Heart right ventricle (tissue), 16 donors: ENCODE data around the gene GRIK4. TPM values are rescaled to one million over a fixed set of nuclear protein-coding genes. Genes with fewer than 3 reads are reported as not detected.
A peak's percentile ranks its signal among the peaks of the same experiment; 100 is the strongest.

Experiments used
- ATAC-seq, 8 donors: fragments of 200-7000 bp; cut with Tn5 transposase; one replicate each; pipeline ENCODE4 v1.9.1; 2020; ENCODE audit warnings: mild to moderate bottlenecking in 8 of 8, moderate library complexity in 8 of 8, moderate number of reproducible peaks in 1 of 8
- DNase-seq, 2 donors: peaks; one replicate each; pipeline ENCODE4 v3.0.0-alpha.2; 2020
- H3K27ac ChIP-seq, 10 donors: fragments of 200-600 bp; sonication (generic) in 2 of 10; one replicate each; pipeline versions ENCODE4 v1.5.0 to v1.8.0; 2020 to 2022; ENCODE audit warnings: mild to moderate bottlenecking in 3 of 10
- H3K27me3 ChIP-seq, 7 donors: fragments of 200-600 bp; one replicate each; pipeline ENCODE4 v1.8.0; 2021 to 2022; ENCODE audit warnings: mild to moderate bottlenecking in 2 of 7
- H3K36me3 ChIP-seq, 9 donors: fragments of 200-600 bp; sonication (generic) in 1 of 9; one replicate each; pipeline versions ENCODE4 v1.5.0 to v1.8.0; 2020 to 2022; ENCODE audit warnings: mild to moderate bottlenecking in 2 of 9
- H3K4me1 ChIP-seq, 9 donors: fragments of 200-600 bp; sonication (generic) in 1 of 9; one replicate each; pipeline versions ENCODE4 v1.5.0 to v1.8.0; 2020 to 2022; ENCODE audit warnings: mild to moderate bottlenecking in 4 of 9
- H3K4me3 ChIP-seq, 10 donors: fragments of 200-600 bp; sonication (generic) in 2 of 10; one replicate each; pipeline versions ENCODE4 v1.5.0 to v1.8.0; 2020 to 2022; ENCODE audit warnings: mild to moderate bottlenecking in 7 of 10, moderate library complexity in 2 of 10
- H3K9me3 ChIP-seq, 11 donors: fragments of 200-600 bp in 10 of 11; sonication (generic) in 2 of 11; one replicate each; pipeline versions ENCODE4 v1.5.0 to v1.8.0; 2013 to 2022; ENCODE audit warnings: mild to moderate bottlenecking in 2 of 11, control low read depth in 1 of 11, moderate library complexity in 1 of 11
- CTCF ChIP-seq, 9 donors: fragments of 200-600 bp; sonication (generic) in 2 of 9; IDR thresholded peaks; one replicate each; pipeline versions ENCODE4 v1.5.0 to v1.8.0; 2021 to 2022; ENCODE audit warnings: antibody characterized with exemption in 9 of 9, mild to moderate bottlenecking in 5 of 9, moderate library complexity in 1 of 9
- WGBS, 2 donors: extraction: QIAGEN DNeasy Blood & Tissue Kit; methylation state at CpG; one replicate each; pipeline ENCODE4 v1.1.7; 2013; ENCODE audit warnings: inconsistent platforms in 1 of 2; 5-methylcytosine and 5-hydroxymethylcytosine counted together
- intact Hi-C, 10 donors: fragments of 100-400 bp; cut with DNase I; formaldehyde crosslinking; loops; one replicate each; pipeline versions ENCODE4 v1.11.1 to v1.14.2; 2022
- polyA plus RNA-seq, 2 donors: library from polyadenylated mRNA; stranded (reverse); fragments of 200-250 nt; gene quantifications; one replicate each; pipeline ENCODE4 v1.2.3, GENCODE V29; 2013
- total RNA-seq, 10 donors: library from RNA; stranded (reverse); fragmentation: NEBNext Ultra II Directional in 3 of 10; extraction: Animal tissue kit (Norgen Biotek cat#: 25700) in 3 of 10; gene quantifications; one replicate each; pipeline versions ENCODE4 v1.2.1 to v1.2.4, GENCODE V29; 2021 to 2023
- donor health status: Arrhythmogenic right ventricular cardiomyopathy.
- donor health status: ischemic (EF 13 %, LVEDD 7.1; RV severe dilation, severe dysfunction).
- donor health status: healthy with polysubstance abuse.
- donor health status: DM: no; HTN: yes; CAD: no.
- donor health status: DM: no; HTN: no; CAD: no.
- donor health status: ischemic (EF 25% LVEDD 6.9; RV normal size, moderate dysfunction).
- donor health status: ischemic (EF 25% LVEDD 5.7; RV mildly dilated, moderate dysfunction).
- donor health status: healthy.
- donor health status: DM: yes; HTN: yes; CAD: no.
- donor health status: Ischemic cardiomyopathy.
- donor health status: ischemic (EF 35%, LVEDD 5.7; RV mildly dilated, moderate dysfunction).
- donor health status: nonischemic (EF 11% LVEDD 7.7; RV severe dilation, severe dysfunction).
- donor health status: DM: yes; HTN: yes; CAD: no.
- donor health status: PGD.
- donor health status: ischemic (EF 29% LVEDD 5.4; RV normal size, mild dysfunction).
- donor health status: nonischemic (EF 23%, LVEDD 6.1; RV moderate dilation, normal function).

Gene GRIK4
- total and polyA plus RNA-seq, 12 donors: 0.01 to 0.85 (median 0.37) TPM; not detected in 6

- no peak for TF ChIP-seq CTCF (IDR thresholded peaks at IDR 0.05)
- Histone ChIP-seq H3K9me3 (no peaks in the 10 kb centered on the region), H3K27ac (no peak overlapping the region), H3K4me3 (no peak overlapping the region), H3K4me1 (peaks cover 0 to 12% (median 6%) of the 10 kb centered on the region in 9 donors), H3K27me3 (peaks cover 0 to 39% (median 20%) of the 10 kb centered on the region in 7 donors), H3K36me3 (no peaks in the 10 kb centered on the region)
- intact Hi-C loops: no loop called here
- WGBS, 2 donors: 76 to 81% methylated on average over 5 of the region's 5 CpGs
- ATAC-seq: no peak
- DNase-seq: no peak
Observed at GRCh38 chr11:120713296-120713695, 201.7 kb downstream of the GRIK4 start.

- no peak for DNase-seq
- no peak for TF ChIP-seq CTCF (IDR thresholded peaks at IDR 0.05)
- no peaks in the 10 kb centered on the region for H3K36me3 ChIP-seq
- H3K27me3 ChIP-seq: peaks cover 0 to 48% (median 32%) of the 10 kb centered on the region in 7 donors
- 73 to 77% methylated on average over 3 of the region's 3 CpGs for WGBS, 2 donors
- no peak for ATAC-seq
- H3K9me3 ChIP-seq: no peaks in the 10 kb centered on the region
- H3K4me1 ChIP-seq: peaks cover 0 to 12% (median 0%) of the 10 kb centered on the region in 9 donors
- intact Hi-C loops: no loop called here
- no peak overlapping the region for H3K4me3 ChIP-seq
- H3K27ac ChIP-seq: no peak overlapping the region
Observed at GRCh38 chr11:120714438-120714837, 202.9 kb downstream of the GRIK4 start.

GRCh38 chr11:120715239-120715638 lies 203.7 kb downstream of the GRIK4 start:
- no peaks in the 10 kb centered on the region for H3K9me3 ChIP-seq
- H3K4me1 ChIP-seq: peaks cover 0 to 11% (median 0%) of the 10 kb centered on the region in 9 donors
- peaks cover 0 to 56% (median 39%) of the 10 kb centered on the region in 7 donors for H3K27me3 ChIP-seq
- peak in 7 of 9 donors; percentile 18 to 48 (median 32) for TF ChIP-seq CTCF (IDR thresholded peaks at IDR 0.05)
- H3K36me3 ChIP-seq: no peaks in the 10 kb centered on the region
- intact Hi-C loops: no loop called here
- 37 to 42% methylated on average over 10 of the region's 10 CpGs for WGBS, 2 donors
- DNase-seq: no peak
- no peak for ATAC-seq
- H3K27ac ChIP-seq: no peak overlapping the region
- H3K4me3 ChIP-seq: peak overlapping the region in 3 of 10 donors; percentile 10 to 31 (median 26)

- H3K27me3 ChIP-seq: peaks cover 0 to 74% (median 53%) of the 10 kb centered on the region in 7 donors
- no peaks in the 10 kb centered on the region for H3K36me3 ChIP-seq
- 73 to 79% methylated on average over 11 of the region's 11 CpGs for WGBS, 2 donors
Observed at GRCh38 chr11:120717042-120717441, 205.5 kb downstream of the GRIK4 start.

More at GRCh38 chr11:120717042-120717441, 205.5 kb downstream of the GRIK4 start:
- Histone ChIP-seq H3K9me3 (no peaks in the 10 kb centered on the region), H3K4me3 (no peak overlapping the region), H3K4me1 (peaks cover 0 to 3% (median 0%) of the 10 kb centered on the region in 9 donors), H3K27ac (no peak overlapping the region)
- ATAC-seq (no peak), DNase-seq (no peak)
- intact Hi-C loops: no loop called here
- no peak for TF ChIP-seq CTCF (IDR thresholded peaks at IDR 0.05)
